Measurements from ENCODE around the gene PHLPP1.

The PHLPP1 gene

DNA sequence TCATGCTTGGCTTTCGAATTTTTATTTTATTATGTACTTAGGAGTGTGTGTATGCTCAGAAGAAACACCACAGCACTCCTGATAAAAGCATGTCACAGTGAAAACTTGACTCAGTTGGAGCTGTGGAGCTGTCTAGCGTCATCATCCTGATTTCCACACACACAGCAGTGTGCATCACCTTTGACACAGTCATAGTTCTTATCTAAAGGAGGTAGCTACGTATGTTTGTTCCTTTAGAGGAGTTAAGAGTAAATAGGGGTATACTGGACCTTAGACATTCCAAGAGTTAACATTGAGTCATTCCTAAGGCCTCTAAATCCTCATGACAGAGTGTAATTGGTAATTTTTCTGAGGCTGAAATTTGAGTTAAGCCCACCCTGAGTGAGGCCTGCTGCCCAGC, 96.9 kb downstream of the PHLPP1 start:
- DNase-seq: no peak

GRCh38 chr18:62812876-62813275, 97.5 kb downstream of the PHLPP1 start:
- no peak for DNase-seq

DNA sequence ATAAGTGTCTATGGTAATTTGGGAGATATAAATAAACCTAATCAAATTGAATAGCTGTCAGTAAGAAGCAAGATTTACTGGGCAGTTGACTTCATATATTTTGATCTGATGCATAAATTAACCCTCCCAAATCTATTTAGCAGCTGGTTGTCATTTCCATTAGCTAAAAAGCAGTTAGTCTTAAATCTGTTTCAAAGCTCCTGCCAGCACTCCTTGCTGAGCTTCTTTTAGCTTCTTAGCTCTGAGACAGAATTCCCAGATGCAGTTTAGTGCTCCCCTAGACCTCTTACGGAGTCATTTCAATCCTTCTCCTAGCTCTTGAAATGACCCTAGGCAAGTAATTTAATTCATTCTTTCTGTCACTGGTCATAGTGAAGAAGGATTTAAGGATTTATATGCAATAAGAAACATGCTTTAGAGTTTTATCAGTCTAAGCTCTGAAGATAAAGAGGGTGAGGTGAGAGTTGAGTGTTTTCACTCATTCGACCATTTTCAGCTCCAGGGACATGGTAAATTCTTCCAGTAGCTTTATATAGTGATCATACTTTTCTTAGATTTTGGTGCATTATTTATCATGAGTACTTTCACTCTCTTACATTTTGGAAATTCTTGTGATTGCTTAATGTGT, 98.9 kb downstream of the PHLPP1 start:
- DNase-seq: no peak

GRCh38 chr18:62825382-62825781, 110.0 kb downstream of the PHLPP1 start:
- DNase-seq: no peak

DNA sequence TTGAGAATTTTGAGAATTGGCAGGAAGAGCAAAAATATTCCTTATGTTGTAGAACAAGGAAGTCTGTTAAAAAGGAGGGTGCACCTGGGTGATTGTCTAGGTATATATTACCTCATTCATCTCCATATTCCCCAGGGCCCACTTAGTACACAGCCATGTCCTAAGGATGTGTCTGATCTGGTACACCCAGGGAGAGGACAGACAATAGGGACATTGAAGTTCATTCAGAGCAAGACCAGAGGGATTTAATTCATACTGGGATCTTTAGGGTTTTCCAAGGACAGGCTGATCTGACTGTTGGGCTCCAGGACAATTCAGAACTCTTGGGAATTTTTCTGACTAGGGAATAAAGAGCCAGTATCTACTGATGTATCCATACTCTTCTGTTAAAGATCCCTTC, 112.1 kb downstream of the PHLPP1 start:
- no peak for DNase-seq

GRCh38 chr18:62828091-62828640, 112.8 kb downstream of the PHLPP1 start:
- no peak for DNase-seq

GRCh38 chr18:62828852-62829251, 113.5 kb downstream of the PHLPP1 start:
- DNase-seq: no peak

- no peak for DNase-seq
These were observed 114.6 kb downstream of the PHLPP1 start for GRCh38 chr18:62829936-62830335.

DNA sequence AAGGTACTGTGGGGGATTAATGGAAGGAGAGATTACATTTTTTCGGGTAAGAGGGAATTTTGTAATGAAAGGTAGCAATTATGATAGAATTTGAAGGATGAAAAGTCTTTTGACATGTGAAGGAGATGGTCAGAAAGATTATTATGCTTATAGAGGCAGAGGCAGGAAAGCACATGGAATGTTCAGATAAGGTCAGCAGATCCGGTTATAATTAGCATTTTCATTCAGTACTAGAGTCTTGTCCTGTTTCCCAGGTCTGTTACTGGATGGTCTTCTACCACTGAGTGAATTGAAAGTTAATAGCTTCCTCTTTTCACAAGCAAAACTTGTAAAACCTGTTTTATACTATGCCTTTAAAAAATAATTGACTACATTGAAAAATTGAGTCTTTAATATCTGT, 116.9 kb downstream of the PHLPP1 start:
- DNase-seq: no peak

GRCh38 chr18:62833494-62833893, 118.2 kb downstream of the PHLPP1 start:
- DNase-seq: no peak

DNA sequence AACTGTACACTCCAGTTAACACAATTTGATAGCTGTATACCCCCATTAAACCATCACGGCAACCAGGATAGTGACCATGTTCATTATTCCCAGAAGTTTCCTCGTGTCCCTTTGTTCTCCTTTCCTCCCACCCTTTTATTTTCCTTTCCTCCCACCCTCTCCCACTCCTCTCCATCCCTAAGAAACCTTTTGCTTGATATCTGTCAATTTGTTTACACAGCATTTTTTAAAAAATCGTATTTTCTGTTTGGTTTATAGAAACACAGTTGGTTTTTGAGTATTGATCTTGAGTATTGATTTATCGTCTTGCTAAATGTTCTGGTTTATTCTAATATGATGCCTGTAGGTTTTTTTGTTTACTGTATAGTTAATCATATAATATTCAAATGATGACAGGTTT, 119.4 kb downstream of the PHLPP1 start:
- DNase-seq: no peak

GRCh38 chr18:62837011-62837410, 121.7 kb downstream of the PHLPP1 start:
- no peak for DNase-seq

- DNase-seq: no peak
These were observed 123.2 kb downstream of the PHLPP1 start for GRCh38 chr18:62838475-62839098.

DNA sequence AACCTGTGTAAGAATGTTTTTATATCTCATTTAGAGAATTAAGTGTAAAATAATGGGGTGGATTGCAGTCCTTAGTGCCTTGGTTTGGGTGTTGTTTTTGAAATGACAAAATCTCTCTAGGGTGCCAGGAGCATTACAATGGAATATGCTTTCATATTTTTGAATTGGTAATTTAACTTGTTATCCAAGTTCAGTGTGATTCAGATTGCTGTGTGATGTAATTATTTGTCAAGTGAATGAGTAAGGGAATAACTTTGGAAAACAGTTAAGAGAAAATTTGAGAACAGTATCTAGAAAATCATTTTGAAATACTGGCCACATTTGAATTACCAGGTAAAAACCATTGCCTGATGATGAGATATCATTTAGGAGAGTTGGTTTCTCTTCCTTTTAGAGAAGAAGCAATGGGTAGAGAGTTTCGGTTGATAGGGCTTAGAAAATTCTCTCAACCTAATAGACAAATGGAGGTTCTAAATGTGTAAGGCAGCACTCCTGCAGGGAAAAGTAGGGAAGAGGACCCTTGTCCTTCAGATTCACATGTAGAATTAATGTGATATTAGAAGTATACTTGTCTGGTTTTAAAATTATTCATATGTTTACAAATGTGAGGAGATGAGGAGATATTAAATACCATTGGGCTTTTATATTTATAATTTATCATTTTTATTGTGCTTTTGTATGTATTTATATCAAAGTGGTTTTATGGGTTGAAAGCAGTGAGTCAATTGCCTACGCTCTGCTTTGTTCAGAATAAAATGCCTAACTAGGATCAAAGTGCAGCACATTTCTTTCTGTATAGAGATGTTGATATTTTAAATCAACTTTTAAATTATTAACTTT, 124.8 kb downstream of the PHLPP1 start:
- no peak for DNase-seq

- no peak for DNase-seq
These were observed 126.1 kb downstream of the PHLPP1 start for GRCh38 chr18:62841405-62841804.

DNA sequence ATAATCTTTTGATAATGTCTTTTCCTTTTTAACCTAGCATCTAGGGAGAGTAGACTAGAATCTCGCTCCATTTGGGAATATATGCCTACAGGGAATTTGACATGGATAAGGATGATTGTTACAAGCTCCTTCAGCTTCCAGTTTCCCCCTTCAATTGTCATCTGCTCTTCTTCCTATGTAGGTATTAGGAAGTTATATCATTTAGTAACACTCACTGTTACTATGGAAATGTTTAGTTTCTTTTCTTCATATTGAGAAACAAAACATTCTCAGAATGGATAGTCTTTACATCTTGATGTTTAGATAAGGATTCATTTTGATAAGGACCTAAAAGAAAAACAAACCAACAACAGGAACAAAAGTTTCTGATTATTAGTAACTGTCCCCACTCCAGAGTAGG, 127.6 kb downstream of the PHLPP1 start:
- DNase-seq: no peak

- DNase-seq: peak; percentile 59
These were observed 129.7 kb downstream of the PHLPP1 start for GRCh38 chr18:62844850-62845643.

DNA sequence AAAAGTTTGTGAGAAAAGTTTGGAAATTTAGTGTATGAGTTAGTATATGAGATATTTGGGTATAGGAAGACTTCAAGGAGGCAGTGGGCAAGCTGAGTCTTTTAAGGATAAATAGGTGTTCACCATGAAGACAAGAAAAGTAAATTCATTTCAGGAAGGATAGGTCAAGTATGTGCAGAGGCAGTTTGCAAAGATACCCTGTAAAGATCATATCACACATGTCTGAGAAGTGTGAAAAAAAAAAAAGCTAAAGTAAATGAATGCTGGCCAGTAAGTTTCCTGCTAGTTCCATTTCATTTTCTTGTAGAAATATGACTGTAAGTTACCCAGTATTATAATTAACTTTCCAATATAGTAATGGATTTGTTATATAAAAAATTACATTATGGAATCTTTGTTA, 131.0 kb downstream of the PHLPP1 start:
- no peak for DNase-seq

GRCh38 chr18:62847081-62847480, 131.7 kb downstream of the PHLPP1 start:
- no peak for DNase-seq

- no peak for DNase-seq
These were observed 133.6 kb downstream of the PHLPP1 start for GRCh38 chr18:62848946-62849345.

DNA sequence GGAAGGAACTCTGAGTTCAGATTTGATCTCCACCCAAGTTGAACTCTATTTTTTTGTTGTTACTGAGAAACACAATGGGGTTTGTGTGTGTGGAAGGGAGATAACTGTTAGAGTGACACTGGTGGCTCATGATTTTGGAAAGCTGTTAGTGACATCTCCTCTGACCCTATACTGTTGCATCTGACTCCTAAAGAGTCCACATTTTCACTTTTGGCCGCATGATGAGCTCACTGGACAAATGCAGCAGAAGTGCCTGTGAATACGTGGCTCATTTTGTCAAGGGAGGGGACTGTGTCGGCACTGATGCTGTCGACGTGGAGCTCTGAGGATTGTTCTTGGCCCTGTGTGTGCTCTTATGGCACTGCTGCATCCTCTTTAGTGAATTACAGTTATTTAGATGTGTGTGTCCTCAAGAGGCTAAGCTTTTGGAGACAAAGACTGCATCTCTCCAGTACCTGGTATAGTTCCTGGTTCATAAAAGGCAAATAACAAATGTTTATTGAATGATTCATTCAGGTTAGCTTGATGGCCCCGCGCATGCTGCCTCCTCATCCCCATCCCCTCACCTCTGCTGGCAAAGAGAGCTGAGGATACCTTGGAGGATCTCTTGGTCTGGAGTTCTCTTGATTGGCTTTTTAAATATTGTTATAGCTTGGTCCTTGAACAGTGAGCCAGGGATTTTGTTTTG, 135.4 kb downstream of the PHLPP1 start:
- DNase-seq: no peak

GRCh38 chr18:62852851-62853250, 137.5 kb downstream of the PHLPP1 start:
- DNase-seq: no peak
